Cardiac muscle cell (in vitro differentiated cells and primary cell): ENCODE measurements around the gene PDGFB. TPM values are rescaled to one million over a fixed set of nuclear protein-coding genes. Genes with fewer than 3 reads are reported as not detected.
A peak's percentile ranks its signal among the peaks of the same experiment; 100 is the strongest.

Source experiments
- DNase-seq, 2 donors: peaks; one replicate each; pipeline versions ENCODE4 v3.0.0 to v3.0.0-alpha.2; 2010 to 2017; ENCODE audit warnings: low read depth in 1 of 2, low spot score in 1 of 2
- H3K27ac ChIP-seq: fragments of 200-600 bp; sonication (generic); 2 replicates; pipeline ENCODE4 v1.5.1; 2016
- H3K27me3 ChIP-seq: fragments of 200-600 bp; sonication (generic); 2 replicates; pipeline ENCODE4 v1.6.0; 2016; ENCODE audit warnings: control low read depth
- H3K36me3 ChIP-seq: fragments of 200-600 bp; sonication (generic); 2 replicates; pipeline ENCODE4 v1.5.1; 2016; ENCODE audit warnings: control low read depth
- H3K4me1 ChIP-seq: fragments of 200-600 bp; sonication (generic); 2 replicates; pipeline ENCODE4 v1.8.1; 2017; ENCODE audit warnings: low read depth, mild to moderate bottlenecking, mixed run types
- H3K4me3 ChIP-seq: fragments of 200-600 bp; sonication (generic); 2 replicates; pipeline ENCODE4 v1.5.1; 2016; ENCODE audit warnings: mild to moderate bottlenecking
- H3K9me3 ChIP-seq: fragments of 200-600 bp; sonication (generic); 2 replicates; pipeline ENCODE4 v1.5.1; 2017; ENCODE audit warnings: low read depth, mild to moderate bottlenecking, control low read depth
- polyA plus RNA-seq: library from polyadenylated mRNA; unstranded; fragments of >200 nt; fragmentation: Nextera tagmentation; extraction: Ambion mirVana; gene quantifications from 2 replicates; pipeline ENCODE4 v1.2.1, GENCODE V29; 2016
- total RNA-seq: library from RNA; depleted of rRNA; stranded (reverse); fragments of >200 nt; gene quantifications from 2 replicates; pipeline ENCODE4 v1.2.3, GENCODE V29; 2016
- TF ChIP-seq, protein P1 (sequence below): IDR thresholded peaks from 2 replicates; pipeline ENCODE4 v1.5.1; 2012; ENCODE audit warnings: low read depth, mild to moderate bottlenecking, low read length

Gene PDGFB
- total and polyA plus RNA-seq, 2 experiments from 2014 or later = 9.8 to 15.3 TPM

- Histone ChIP-seq H3K4me1 (peaks cover 34% of the 10 kb centered on the region), H3K9me3 (no peaks in the 10 kb centered on the region), H3K36me3 (no peaks in the 10 kb centered on the region), H3K4me3 (peak overlapping the region; percentile 63), H3K27ac (no peak overlapping the region), H3K27me3 (no peaks in the 10 kb centered on the region)
- no peak for DNase-seq
- TF ChIP-seq, protein P1, sequence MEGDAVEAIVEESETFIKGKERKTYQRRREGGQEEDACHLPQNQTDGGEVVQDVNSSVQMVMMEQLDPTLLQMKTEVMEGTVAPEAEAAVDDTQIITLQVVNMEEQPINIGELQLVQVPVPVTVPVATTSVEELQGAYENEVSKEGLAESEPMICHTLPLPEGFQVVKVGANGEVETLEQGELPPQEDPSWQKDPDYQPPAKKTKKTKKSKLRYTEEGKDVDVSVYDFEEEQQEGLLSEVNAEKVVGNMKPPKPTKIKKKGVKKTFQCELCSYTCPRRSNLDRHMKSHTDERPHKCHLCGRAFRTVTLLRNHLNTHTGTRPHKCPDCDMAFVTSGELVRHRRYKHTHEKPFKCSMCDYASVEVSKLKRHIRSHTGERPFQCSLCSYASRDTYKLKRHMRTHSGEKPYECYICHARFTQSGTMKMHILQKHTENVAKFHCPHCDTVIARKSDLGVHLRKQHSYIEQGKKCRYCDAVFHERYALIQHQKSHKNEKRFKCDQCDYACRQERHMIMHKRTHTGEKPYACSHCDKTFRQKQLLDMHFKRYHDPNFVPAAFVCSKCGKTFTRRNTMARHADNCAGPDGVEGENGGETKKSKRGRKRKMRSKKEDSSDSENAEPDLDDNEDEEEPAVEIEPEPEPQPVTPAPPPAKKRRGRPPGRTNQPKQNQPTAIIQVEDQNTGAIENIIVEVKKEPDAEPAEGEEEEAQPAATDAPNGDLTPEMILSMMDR = no peak
Measured at GRCh38 chr22:39243439-39244135, 1.2 kb downstream of the PDGFB start.

DNA sequence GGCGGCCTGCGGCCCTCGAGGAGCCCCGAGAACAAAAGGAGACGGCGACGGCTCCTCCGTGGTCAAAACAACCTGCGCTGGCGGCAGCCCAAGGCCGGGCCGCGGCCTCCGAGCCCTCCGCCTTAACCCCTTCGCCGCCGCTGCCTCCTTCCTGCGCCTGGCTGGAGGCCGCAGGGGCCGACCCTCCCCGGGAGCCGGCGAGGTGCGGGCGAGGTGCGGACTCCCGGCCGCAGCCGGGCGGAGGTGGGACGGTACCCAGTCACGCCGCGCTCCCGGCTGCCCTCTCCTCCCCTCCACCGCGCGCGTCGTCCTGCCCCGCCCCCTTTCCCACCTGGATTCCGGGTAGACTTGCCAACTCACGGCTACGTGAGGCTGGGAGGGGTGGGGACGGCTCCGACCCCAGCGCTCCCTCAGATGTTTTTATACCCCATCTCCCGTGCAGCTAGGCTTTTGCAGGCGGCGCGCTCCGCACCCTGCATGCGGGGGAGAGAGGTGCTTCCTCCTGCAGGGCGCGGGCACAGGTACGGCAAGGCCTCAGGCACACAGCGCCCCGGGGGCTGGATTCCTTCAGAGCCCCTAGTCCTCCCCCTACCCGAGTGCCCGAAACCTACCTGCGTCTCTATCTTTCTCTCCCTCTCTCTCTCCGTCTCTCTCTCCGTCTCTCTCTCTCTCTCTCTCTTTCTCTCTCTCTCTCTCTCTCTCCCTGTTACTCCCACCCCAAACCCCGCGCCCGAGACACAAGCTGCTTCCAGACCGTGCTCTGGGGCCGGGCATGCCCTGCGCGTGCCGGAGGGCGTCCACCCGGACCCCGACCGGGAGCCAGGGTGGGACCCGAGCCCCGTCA, 2.0 kb downstream of the PDGFB start:
- DNase-seq = peak in 1 of 2 donors; percentile 54
- Histone ChIP-seq H3K27ac (no peak overlapping the region), H3K4me1 (peaks cover 36% of the 10 kb centered on the region), H3K9me3 (no peaks in the 10 kb centered on the region), H3K4me3 (peak overlapping the region; percentile 63), H3K36me3 (no peaks in the 10 kb centered on the region), H3K27me3 (no peaks in the 10 kb centered on the region)
- TF ChIP-seq, protein P1 = no peak

- DNase-seq = no peak
- Histone ChIP-seq H3K4me1 (peaks cover 39% of the 10 kb centered on the region), H3K9me3 (no peaks in the 10 kb centered on the region), H3K27me3 (no peaks in the 10 kb centered on the region), H3K27ac (no peak overlapping the region), H3K4me3 (peak overlapping the region; percentile 63), H3K36me3 (no peaks in the 10 kb centered on the region)
- TF ChIP-seq, protein P1 = no peak
Measured at GRCh38 chr22:39241794-39242594, 2.8 kb downstream of the PDGFB start.

DNA sequence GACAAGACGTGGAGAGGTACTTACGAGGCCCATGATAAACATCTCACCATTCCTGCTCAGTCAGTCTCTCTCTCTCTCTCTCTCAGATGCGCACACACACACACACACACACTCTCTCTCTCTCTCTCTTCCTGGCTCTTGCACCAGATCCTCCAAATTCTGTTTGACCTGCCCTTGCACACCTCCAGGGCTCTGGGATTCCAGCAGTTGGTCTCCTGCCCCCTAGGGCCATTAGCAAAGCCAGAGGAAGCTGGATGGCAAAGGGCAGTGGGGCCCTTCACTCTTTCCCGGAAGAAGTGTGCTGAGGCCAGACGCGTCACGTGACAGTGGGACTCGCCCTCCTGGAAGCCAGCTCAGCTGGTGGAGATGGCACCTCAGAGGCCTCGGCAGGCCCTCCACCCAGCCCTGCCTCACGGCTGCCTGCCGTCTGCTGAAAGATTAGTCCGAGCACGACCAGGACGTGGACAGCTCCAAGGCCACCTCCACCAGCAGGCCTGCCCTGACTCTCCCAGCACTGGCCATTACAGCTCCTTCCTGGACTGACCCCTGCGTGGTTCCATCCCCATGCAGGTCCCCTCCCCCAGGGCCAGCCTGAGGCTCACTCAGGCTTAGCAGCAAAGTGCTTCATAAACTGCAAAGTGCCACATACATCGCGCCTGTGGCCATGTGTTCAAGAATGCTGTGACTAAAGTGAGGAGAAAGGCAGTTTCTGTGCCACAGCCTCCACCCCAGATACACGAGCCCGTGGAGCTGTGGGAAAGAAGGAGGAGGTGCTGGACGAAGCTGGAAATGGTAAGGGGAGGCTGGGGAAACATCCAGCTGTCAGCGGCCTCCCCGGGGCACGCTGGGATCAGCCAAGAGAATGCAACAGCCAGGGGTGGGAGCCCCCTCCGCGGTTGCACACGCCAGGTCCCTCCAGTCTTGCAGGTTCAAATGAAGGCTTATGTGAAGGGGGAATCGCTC, 3.7 kb downstream of the PDGFB start:
- H3K4me3 ChIP-seq = peak overlapping the region; percentile 63
- no peaks in the 10 kb centered on the region for H3K9me3 ChIP-seq
- no peaks in the 10 kb centered on the region for H3K27me3 ChIP-seq
- H3K4me1 ChIP-seq = peaks cover 39% of the 10 kb centered on the region
- H3K36me3 ChIP-seq = no peaks in the 10 kb centered on the region
- DNase-seq = no peak
- TF ChIP-seq, protein P1 = no peak
- H3K27ac ChIP-seq = no peak overlapping the region
